ENCODE results near the gene ZNF511.
"Not testable (repeated sequence)": the region's sequence is repeated elsewhere in the genome, so short reads cannot be mapped to it uniquely, and the experiment has no call there.

ZNF511 gene, protein sequence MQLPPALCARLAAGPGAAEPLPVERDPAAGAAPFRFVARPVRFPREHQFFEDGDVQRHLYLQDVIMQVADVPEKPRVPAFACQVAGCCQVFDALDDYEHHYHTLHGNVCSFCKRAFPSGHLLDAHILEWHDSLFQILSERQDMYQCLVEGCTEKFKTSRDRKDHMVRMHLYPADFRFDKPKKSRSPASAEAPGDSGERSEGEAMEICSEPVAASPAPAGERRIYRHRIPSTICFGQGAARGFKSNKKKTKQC

DNA sequence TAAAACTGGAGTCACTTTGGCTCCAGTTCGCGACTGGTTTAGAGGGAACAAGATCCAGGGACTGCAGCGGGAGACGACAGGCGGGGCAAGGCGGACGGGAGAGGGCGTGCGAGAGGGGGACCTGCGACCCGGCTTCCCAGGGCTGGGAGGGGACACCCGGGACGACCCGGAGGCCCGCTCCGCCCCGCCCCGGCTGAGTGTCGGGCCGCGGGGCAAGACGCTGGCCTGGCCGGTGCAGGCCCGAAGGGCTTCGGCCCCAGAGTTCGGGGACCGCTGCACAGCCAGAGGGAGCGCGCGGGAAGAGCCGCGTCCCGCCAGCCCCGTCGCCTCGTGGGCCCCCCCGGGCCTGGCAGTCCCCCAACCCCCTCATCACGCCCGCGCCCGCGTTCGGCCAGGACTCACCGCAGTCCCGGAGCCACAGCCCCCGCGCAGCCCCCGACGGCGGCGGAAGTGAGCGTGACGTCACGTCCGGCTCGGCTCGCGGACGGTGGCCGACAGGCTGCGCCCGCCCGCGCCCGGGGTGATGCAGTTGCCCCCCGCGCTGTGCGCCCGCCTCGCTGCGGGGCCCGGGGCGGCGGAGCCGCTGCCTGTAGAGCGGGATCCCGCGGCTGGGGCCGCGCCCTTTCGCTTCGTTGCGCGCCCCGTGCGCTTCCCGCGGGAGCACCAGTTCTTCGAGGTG lies at the start of gene ZNF511, which contains the start of gene TUBGCP2:
ZNF511 (plus strand) TSS at position 494 of the 679 bp plus-strand sequence; CDS start at position 524, 30 bp downstream.
TUBGCP2 (minus strand) TSS at position 452 of the 679 bp plus-strand sequence. CDS start 5,931 bp downstream, outside the sequence.
- Histone ChIP-seq H3K9me3 (ENCODE audit: insufficient read depth, low read depth, low read length) (no peaks in the 10 kb centered on the region), H3K36me3 (ENCODE audit: insufficient read depth, low read depth, low read length) (peaks cover 38% of the 10 kb centered on the region), H3K27ac (ENCODE audit: low read length) (peak within 1 kb of the TSS; percentile 93), H3K27me3 (ENCODE audit: insufficient read depth, low read length) (no peaks in the 10 kb centered on the region), H3K4me1 (ENCODE audit: insufficient read depth, low read length) (peaks cover 3% of the 10 kb centered on the region; the same call in 1 of the 2 replicates), H3K9ac (ENCODE audit: low read depth, low read length) (peak within 1 kb of the TSS; percentile 90), H3K4me3 (ENCODE audit: low read length) (peak within 1 kb of the TSS; percentile 95)

DNA sequence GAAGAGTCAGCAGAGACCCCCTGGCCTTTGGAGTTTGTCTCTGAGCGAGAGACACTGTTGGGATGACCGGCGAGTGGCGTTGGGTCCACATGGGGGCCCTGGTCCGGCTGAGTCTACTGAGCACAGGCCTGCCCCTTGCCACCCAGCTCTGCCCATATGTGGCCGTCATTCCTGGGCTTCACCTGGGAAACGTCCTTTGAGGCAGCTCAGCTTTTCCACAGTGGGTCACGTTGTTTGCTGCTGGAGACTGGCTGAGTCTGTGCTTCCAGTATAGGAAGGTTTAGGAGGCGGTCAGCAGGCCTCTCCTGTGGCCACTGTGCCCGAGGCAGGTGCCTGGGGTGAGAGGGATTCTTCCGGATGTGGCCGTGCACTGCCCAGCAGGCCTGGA lies 49.1 kb upstream of the ZNF511 start:
- Histone ChIP-seq H3K4me1 (ENCODE audit: insufficient read depth, low read length) (peaks cover 3% of the 10 kb centered on the region; the same call in 1 of the 2 replicates), H3K36me3 (ENCODE audit: insufficient read depth, low read depth, low read length) (no peaks in the 10 kb centered on the region), H3K9me3 (ENCODE audit: insufficient read depth, low read depth, low read length) (no peaks in the 10 kb centered on the region), H3K4me3 (ENCODE audit: low read length) (no peak overlapping the region), H3K27ac (ENCODE audit: low read length) (no peak overlapping the region), H3K27me3 (ENCODE audit: insufficient read depth, low read length) (peaks cover 28% of the 10 kb centered on the region), H3K9ac (ENCODE audit: low read depth, low read length) (no peak overlapping the region)

DNA sequence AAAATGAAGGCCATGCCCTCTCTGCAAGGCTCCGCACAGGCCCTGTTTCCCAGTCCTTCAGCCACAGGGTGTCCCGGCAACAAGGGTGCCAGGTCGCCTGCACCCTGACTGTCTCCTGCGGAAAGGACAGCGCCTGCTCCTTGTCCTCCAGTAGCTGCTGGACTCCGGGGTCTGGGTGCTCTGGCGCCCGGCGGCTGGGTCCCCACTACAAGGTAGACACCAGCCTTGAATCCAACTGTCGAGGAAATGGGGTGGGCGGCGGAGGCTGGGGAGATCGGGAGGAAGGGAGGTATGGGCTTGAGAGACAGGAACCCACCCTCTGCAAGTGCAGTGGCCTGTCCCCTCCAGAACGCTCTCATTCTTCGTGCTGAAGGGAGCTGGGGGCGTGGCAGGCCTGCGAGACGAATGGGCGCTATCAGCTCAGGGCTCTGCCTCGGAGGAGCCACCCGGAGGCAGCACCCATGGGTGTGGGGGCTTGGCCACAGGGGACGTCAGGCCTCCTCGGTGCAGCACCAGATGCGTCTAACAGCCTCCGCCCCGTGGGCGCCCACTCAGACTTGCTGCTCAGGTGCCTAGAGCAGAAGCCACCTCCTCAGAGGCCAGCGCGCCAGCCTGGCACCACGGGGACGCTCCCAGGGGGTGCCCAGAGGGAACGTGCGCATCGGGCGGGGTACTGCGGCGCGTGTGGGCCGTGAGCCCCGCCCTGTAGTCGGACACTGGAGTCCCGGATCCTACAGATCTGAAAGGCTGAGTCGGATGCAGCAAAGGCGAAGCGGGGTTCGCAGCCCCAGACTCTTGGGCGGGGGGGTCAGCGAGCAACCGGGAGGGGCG lies 47.6 kb upstream of the ZNF511 start:
- Histone ChIP-seq H3K9me3 (ENCODE audit: insufficient read depth, low read depth, low read length) (no peaks in the 10 kb centered on the region), H3K27me3 (ENCODE audit: insufficient read depth, low read length) (peaks cover 28% of the 10 kb centered on the region), H3K4me1 (ENCODE audit: insufficient read depth, low read length) (peaks cover 3% of the 10 kb centered on the region; the same call in 1 of the 2 replicates), H3K4me3 (ENCODE audit: low read length) (peak overlapping the region; percentile 66), H3K36me3 (ENCODE audit: insufficient read depth, low read depth, low read length) (no peaks in the 10 kb centered on the region), H3K27ac (ENCODE audit: low read length) (no peak overlapping the region), H3K9ac (ENCODE audit: low read depth, low read length) (peak overlapping the region; percentile 48; the same call in 1 of the 2 replicates)

DNA sequence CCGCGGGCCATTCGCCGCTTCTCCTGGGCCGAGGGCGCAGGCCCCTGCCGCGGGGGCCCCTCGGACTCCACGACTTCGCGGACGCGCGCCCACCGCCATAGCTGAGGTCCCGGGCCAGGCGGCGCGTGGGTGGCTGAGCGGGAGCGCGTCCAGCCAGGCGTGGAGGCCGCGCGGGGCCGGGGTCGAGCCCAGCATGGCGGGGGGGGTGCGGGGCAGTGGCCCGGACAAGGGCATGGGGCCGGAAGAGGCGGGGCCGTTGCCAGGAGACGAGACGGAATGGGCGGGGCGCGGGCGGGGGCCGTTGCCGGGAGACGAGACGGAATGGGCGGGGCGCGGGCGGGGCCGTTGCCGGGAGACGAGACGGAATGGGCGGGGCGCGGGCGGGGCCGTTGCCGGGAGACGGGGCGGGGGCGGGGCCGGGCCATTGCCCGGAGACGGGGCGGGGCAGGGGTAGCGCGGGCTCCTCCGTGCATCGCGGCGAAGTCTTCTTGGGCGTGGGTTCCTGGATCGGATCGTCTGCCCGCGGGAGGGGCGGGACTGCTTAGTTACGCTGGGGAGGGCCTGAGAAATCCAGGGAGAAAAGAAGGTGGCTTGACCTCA lies 46.9 kb upstream of the ZNF511 start:
- Histone ChIP-seq H3K9ac (ENCODE audit: low read depth, low read length) (peak overlapping the region; percentile 48; the same call in 1 of the 2 replicates), H3K9me3 (ENCODE audit: insufficient read depth, low read depth, low read length) (no peaks in the 10 kb centered on the region), H3K4me3 (ENCODE audit: low read length) (peak overlapping the region; percentile 66), H3K36me3 (ENCODE audit: insufficient read depth, low read depth, low read length) (no peaks in the 10 kb centered on the region), H3K27me3 (ENCODE audit: insufficient read depth, low read length) (peaks cover 28% of the 10 kb centered on the region), H3K27ac (ENCODE audit: low read length) (no peak overlapping the region), H3K4me1 (ENCODE audit: insufficient read depth, low read length) (peaks cover 3% of the 10 kb centered on the region; the same call in 1 of the 2 replicates)

DNA sequence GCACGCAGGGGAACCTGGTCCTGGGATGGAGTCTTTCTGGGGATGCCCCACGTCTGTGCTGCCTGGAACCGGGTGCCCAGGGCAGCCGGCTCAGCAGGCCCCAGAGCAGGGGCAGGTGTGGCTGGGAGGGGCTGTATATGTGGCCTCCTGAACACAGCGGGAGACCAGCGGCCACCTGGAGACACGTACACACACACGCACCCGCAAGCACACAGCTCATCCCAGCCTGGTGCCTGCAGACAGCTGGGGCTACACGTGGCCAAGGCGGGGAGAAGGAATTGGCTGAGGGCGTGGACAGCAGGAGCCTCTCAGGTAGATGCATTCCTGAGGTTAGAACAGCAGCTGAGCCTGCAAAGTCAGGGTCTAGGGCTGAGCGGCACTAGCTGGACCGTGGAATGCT lies 46.0 kb upstream of the ZNF511 start:
- H3K9ac ChIP-seq (ENCODE audit: low read depth, low read length), result no peak overlapping the region
- H3K27ac ChIP-seq (ENCODE audit: low read length), result no peak overlapping the region
- H3K36me3 ChIP-seq (ENCODE audit: insufficient read depth, low read depth, low read length), result no peaks in the 10 kb centered on the region
- peaks cover 28% of the 10 kb centered on the region for H3K27me3 ChIP-seq (ENCODE audit: insufficient read depth, low read length)
- H3K4me1 ChIP-seq (ENCODE audit: insufficient read depth, low read length), result no peaks in the 10 kb centered on the region
- H3K9me3 ChIP-seq (ENCODE audit: insufficient read depth, low read depth, low read length), result no peaks in the 10 kb centered on the region
- no peak overlapping the region for H3K4me3 ChIP-seq (ENCODE audit: low read length)

DNA sequence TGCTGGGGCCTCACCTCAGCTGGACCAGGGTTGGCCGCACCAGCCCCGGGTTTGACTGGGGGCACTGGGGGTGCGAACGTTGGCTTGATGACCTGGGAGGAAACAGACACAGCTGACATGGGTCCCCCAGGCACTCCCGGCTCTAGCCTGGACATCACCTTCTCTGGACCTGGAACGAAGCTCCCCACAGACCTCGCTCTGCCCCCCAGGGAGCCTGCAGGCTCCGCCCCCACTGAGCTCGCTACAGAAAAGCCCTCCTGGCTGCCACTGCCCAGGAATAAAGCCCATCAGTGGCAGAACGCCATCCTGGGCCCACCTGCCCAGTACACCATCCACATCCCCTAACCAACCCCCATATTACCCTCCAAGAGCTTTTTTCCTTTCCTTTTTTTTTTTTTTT lies 45.0 kb upstream of the ZNF511 start:
- Histone ChIP-seq H3K27ac (ENCODE audit: low read length) (no peak overlapping the region), H3K4me3 (ENCODE audit: low read length) (no peak overlapping the region), H3K4me1 (ENCODE audit: insufficient read depth, low read length) (no peaks in the 10 kb centered on the region), H3K36me3 (ENCODE audit: insufficient read depth, low read depth, low read length) (no peaks in the 10 kb centered on the region), H3K9me3 (ENCODE audit: insufficient read depth, low read depth, low read length) (no peaks in the 10 kb centered on the region), H3K9ac (ENCODE audit: low read depth, low read length) (no peak overlapping the region), H3K27me3 (ENCODE audit: insufficient read depth, low read length) (peaks cover 28% of the 10 kb centered on the region)

DNA sequence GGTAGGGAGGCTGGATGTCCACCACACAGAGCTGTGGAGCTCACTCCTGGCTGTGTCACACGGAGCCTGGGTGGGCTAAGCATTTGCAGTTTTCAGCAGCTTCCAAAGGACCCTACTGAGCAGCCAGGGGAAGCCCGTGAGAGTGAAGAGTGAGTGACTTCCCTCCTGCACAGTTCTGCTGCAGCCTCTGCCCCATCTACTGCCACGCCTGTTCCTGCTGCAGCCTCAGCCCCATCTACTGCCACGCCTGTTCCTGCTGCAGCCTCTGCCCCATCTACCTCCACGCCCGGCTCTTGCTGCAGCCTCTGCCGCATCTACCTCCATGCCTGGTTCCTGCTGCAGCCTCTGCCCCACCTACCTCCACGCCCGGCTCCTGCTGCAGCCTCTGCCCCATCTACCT lies 44.3 kb upstream of the ZNF511 start:
- Histone ChIP-seq H3K4me3 (ENCODE audit: low read length) (no peak overlapping the region), H3K9ac (ENCODE audit: low read depth, low read length) (no peak overlapping the region), H3K27ac (ENCODE audit: low read length) (no peak overlapping the region), H3K4me1 (ENCODE audit: insufficient read depth, low read length) (no peaks in the 10 kb centered on the region), H3K27me3 (ENCODE audit: insufficient read depth, low read length) (peaks cover 28% of the 10 kb centered on the region), H3K9me3 (ENCODE audit: insufficient read depth, low read depth, low read length) (no peaks in the 10 kb centered on the region), H3K36me3 (ENCODE audit: insufficient read depth, low read depth, low read length) (no peaks in the 10 kb centered on the region)

DNA sequence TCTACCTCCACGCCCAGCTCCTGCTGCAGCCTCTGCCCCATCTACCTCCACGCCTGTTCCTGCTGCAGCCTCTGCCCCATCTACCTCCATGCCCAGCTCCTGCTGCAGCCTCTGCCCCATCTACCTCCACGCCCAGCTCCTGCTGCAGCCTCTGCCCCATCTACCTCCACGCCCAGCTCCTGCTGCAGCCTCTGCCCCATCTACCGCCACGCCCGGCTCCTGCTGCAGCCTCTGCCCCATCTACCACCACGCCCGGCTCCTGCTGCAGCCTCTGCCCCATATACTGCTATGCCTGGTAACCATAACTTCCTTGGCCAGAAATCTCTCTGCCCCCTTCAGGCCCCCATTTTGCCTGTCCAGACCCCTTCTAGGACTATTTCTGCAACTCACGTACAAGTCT lies 43.7 kb upstream of the ZNF511 start:
- H3K9me3 ChIP-seq (ENCODE audit: insufficient read depth, low read depth, low read length); H3K4me1 ChIP-seq (ENCODE audit: insufficient read depth, low read length); H3K9ac ChIP-seq (ENCODE audit: low read depth, low read length); H3K4me3 ChIP-seq (ENCODE audit: low read length); H3K27ac ChIP-seq (ENCODE audit: low read length); H3K36me3 ChIP-seq (ENCODE audit: insufficient read depth, low read depth, low read length): not testable (repeated sequence)
- H3K27me3 ChIP-seq (ENCODE audit: insufficient read depth, low read length), result peaks cover 23% of the 10 kb centered on the region

DNA sequence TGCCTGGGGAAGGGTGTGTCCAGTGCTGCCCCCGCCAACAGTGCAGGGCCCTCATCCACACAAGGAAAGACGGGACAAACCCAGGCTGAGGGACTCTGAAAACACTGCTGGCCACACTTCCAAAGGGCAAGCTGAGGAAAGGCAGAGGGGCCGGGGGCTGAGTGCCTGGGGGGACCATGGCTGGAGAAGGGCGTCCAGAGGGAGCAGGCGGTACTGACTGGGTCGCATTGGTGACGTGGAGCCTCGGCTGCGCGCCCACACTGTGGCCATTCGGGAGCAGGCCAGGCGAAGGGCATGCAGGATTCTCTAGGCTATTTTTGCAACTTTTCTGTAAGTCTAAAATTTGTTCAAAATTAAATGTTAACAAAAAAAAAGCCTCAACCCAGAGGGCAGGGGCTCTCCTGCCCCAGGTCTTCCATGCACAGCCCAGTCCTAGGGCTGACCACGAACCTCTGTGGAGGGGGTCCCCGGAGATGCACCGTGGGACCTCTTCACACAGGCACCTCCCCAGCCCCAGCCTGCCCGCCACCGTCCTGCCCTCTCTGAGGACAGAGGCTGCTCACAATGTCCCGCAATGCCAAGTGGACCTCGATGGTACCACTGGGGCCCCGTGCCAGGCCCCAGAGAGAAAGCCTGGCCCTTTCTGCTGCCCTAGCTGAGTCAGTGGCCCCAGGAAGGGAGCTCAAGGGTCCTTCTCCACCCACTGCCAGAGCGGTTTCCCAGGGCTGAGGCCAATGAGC lies 42.5 kb upstream of the ZNF511 start:
- Histone ChIP-seq H3K27me3 (ENCODE audit: insufficient read depth, low read length) (peaks cover 19% of the 10 kb centered on the region), H3K36me3 (ENCODE audit: insufficient read depth, low read depth, low read length) (no peaks in the 10 kb centered on the region), H3K27ac (ENCODE audit: low read length) (no peak overlapping the region), H3K9me3 (ENCODE audit: insufficient read depth, low read depth, low read length) (no peaks in the 10 kb centered on the region), H3K9ac (ENCODE audit: low read depth, low read length) (no peak overlapping the region), H3K4me3 (ENCODE audit: low read length) (no peak overlapping the region), H3K4me1 (ENCODE audit: insufficient read depth, low read length) (no peaks in the 10 kb centered on the region)

DNA sequence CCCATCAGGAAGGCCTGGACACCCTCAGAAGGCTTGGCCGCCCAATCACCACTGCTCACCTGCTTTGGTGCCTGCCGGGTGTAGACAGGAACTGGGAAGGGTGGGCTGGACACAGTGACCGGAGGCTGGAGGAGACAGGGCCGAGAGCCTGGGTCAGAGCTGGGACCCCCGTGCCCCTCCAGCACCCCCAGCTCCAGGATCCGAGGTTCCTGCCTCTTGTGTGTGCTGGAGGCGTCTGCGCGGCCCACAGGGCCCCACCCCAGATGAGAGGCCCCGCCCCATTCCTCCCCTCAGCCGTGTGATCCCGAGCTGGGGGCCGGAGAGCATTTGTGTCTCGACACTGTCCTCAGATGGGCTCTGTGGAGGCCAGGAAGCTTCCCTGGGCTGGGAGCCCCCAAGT lies 41.4 kb upstream of the ZNF511 start:
- H3K27ac ChIP-seq (ENCODE audit: low read length), result no peak overlapping the region
- no peaks in the 10 kb centered on the region for H3K4me1 ChIP-seq (ENCODE audit: insufficient read depth, low read length)
- peaks cover 16% of the 10 kb centered on the region for H3K27me3 ChIP-seq (ENCODE audit: insufficient read depth, low read length)
- no peaks in the 10 kb centered on the region for H3K9me3 ChIP-seq (ENCODE audit: insufficient read depth, low read depth, low read length)
- H3K9ac ChIP-seq (ENCODE audit: low read depth, low read length), result no peak overlapping the region
- H3K4me3 ChIP-seq (ENCODE audit: low read length), result no peak overlapping the region
- no peaks in the 10 kb centered on the region for H3K36me3 ChIP-seq (ENCODE audit: insufficient read depth, low read depth, low read length)

DNA sequence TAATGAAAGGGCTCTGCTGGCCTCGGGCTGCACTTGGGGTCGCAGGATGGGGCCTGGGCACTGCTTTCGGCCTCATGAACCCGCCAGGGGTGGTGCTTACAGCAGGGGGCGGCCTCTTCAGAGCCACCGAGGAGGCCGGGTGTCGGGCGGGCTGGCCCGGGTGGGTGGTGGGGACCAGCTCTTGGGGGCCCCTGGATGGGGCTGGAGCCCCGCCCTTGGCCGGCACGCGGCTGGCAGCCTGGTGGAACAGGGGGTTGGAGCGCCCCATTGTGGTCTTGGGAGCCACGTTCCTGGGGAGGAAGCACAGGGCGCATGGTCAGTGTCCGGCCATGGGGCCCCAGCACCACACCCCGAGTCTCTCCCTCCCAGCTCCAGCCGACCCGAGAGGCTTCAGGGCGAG lies 40.9 kb upstream of the ZNF511 start:
- H3K27me3 ChIP-seq (ENCODE audit: insufficient read depth, low read length), result peaks cover 11% of the 10 kb centered on the region
- no peaks in the 10 kb centered on the region for H3K36me3 ChIP-seq (ENCODE audit: insufficient read depth, low read depth, low read length)
- H3K27ac ChIP-seq (ENCODE audit: low read length), result no peak overlapping the region
- H3K9ac ChIP-seq (ENCODE audit: low read depth, low read length), result no peak overlapping the region
- no peak overlapping the region for H3K4me3 ChIP-seq (ENCODE audit: low read length)
- no peaks in the 10 kb centered on the region for H3K9me3 ChIP-seq (ENCODE audit: insufficient read depth, low read depth, low read length)
- H3K4me1 ChIP-seq (ENCODE audit: insufficient read depth, low read length), result no peaks in the 10 kb centered on the region

Measured in iPS-20b (cell line).